ENCODE data around the gene NINJ2. TPM values are rescaled to one million over a fixed set of nuclear protein-coding genes. Genes with fewer than 3 reads are reported as not detected.
"Not testable (repeated sequence)": the region's sequence is repeated elsewhere in the genome, so short reads cannot be mapped to it uniquely, and the experiment has no call there.

NINJ2 gene
- total and polyA plus RNA-seq, 3 donors from 2014 or later: 9.2 to 17.3 (median 11.2) TPM

DNA sequence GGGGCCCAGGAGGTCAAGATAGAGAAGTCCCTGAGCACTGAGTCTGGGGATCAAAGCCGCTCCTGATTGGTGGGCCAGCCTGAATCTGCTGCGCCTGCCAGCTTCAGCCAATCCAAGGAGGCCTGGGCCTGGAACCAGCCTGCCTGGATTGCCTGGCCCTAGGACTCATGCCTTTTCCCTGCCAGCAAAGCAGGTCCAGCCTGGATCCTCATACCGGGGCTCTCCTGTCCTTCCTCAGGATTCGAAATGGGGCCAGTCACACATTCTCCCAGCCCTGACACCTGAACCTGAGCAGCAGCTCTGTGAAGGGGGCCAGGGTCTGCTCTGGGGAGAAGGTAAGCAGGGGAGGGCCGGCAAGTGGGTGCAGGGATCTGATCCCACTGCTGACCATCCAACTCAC lies 81.9 kb downstream of the NINJ2 start:
- Histone ChIP-seq H3K9me3 (no peaks in the 10 kb centered on the region), H3K4me1 (peaks cover 2% of the 10 kb centered on the region), H3K36me3 (ENCODE audit: low read depth, missing control alignments) (no peaks in the 10 kb centered on the region), H3K27ac (no peak overlapping the region), H3K27me3 (no peaks in the 10 kb centered on the region), H3K4me3 (no peak overlapping the region)
- intact Hi-C loops (cut with DNase I; ENCODE audit: low total_unique reads): no loop called here
- 97% methylated on average over 5 of the region's 5 CpGs; no CpG with 5 or more reads in 1 of the 2 donors for WGBS, 2 donors
- TF ChIP-seq, protein P1, sequence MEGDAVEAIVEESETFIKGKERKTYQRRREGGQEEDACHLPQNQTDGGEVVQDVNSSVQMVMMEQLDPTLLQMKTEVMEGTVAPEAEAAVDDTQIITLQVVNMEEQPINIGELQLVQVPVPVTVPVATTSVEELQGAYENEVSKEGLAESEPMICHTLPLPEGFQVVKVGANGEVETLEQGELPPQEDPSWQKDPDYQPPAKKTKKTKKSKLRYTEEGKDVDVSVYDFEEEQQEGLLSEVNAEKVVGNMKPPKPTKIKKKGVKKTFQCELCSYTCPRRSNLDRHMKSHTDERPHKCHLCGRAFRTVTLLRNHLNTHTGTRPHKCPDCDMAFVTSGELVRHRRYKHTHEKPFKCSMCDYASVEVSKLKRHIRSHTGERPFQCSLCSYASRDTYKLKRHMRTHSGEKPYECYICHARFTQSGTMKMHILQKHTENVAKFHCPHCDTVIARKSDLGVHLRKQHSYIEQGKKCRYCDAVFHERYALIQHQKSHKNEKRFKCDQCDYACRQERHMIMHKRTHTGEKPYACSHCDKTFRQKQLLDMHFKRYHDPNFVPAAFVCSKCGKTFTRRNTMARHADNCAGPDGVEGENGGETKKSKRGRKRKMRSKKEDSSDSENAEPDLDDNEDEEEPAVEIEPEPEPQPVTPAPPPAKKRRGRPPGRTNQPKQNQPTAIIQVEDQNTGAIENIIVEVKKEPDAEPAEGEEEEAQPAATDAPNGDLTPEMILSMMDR (IDR thresholded peaks at IDR 0.05): no peak
- no peak for TF ChIP-seq POLR2A (IDR thresholded peaks at IDR 0.05)
- DNase-seq: no peak

DNA sequence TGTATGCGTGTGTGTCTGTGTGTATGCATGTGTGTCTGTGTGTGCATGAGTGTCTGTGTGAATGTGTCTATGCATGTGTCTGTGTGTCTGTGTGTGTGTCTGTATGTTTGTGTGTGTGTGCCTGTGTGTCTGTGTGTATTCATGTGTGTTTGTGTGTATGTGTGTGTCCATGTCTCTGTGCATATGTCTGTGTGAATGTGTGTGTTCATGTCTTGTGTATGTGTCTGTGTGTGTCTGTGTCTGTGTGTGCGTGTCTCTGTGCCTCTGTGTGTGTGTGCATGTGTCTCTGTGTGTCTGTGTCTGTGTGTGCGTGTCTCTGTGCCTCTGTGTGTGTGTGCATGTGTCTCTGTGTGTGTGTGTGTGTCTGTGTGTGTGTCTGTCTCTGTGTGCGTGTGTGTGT lies 82.4 kb downstream of the NINJ2 start:
- DNase-seq: no peak
- Histone ChIP-seq H3K4me1 (peaks cover 6% of the 10 kb centered on the region), H3K36me3 (ENCODE audit: low read depth, missing control alignments) (no peaks in the 10 kb centered on the region), H3K27me3 (no peaks in the 10 kb centered on the region), H3K4me3 (no peak overlapping the region), H3K27ac (no peak overlapping the region), H3K9me3 (no peaks in the 10 kb centered on the region)
- TF ChIP-seq POLR2A (IDR thresholded peaks at IDR 0.05): no peak
- TF ChIP-seq, protein P1 (IDR thresholded peaks at IDR 0.05): no peak
- 92 to 94% methylated on average over 2 to 4 of the region's 4 CpGs for WGBS, 2 donors
- intact Hi-C loops (cut with DNase I; ENCODE audit: low total_unique reads): no loop called here

DNA sequence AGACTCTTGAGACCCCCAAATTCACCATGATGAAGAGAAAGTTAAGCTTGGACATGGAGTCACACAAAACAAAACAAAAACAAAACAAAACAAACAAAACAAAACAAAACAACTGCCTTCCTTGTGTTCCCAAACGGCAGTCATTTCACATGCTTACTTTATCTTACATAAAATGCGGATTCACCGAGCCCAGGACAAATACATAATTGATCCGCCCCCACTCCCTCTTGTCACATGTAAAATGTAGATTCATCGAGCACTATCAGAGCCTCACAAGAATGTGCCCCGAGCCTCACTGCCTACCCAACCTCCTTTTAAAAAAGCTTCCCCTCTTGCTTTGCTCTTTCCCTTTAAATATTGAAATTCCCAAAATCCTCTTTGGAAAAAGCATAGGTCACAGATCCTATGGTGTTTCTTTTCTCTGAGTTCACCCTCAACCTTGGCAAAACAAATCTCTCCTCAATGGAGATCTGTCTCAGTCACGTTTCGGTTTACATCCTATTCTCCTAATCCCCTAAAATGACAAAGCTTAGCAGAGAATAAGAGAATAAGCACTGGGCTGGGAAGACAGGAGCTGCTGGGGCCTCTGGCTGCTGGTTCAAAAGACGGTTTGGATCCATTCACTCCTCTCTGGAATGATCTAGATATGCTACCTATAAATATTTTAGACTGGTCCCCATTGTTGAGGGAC lies 83.7 kb downstream of the NINJ2 start:
- DNase-seq: no peak
- Histone ChIP-seq H3K9me3 (no peaks in the 10 kb centered on the region), H3K27me3 (no peaks in the 10 kb centered on the region), H3K36me3 (ENCODE audit: low read depth, missing control alignments) (no peaks in the 10 kb centered on the region), H3K27ac (no peak overlapping the region), H3K4me1 (peaks cover 16% of the 10 kb centered on the region), H3K4me3 (no peak overlapping the region)
- 74 to 78% methylated on average over 9 of the region's 9 CpGs for WGBS, 2 donors
- TF ChIP-seq POLR2A (IDR thresholded peaks at IDR 0.05): no peak
- intact Hi-C loops (cut with DNase I; ENCODE audit: low total_unique reads): loop anchor here (5.0 to 10.0 kb wide), 2 partner anchors 65 to 173 kb away; partner anchors contain the start of gene WNK1

DNA sequence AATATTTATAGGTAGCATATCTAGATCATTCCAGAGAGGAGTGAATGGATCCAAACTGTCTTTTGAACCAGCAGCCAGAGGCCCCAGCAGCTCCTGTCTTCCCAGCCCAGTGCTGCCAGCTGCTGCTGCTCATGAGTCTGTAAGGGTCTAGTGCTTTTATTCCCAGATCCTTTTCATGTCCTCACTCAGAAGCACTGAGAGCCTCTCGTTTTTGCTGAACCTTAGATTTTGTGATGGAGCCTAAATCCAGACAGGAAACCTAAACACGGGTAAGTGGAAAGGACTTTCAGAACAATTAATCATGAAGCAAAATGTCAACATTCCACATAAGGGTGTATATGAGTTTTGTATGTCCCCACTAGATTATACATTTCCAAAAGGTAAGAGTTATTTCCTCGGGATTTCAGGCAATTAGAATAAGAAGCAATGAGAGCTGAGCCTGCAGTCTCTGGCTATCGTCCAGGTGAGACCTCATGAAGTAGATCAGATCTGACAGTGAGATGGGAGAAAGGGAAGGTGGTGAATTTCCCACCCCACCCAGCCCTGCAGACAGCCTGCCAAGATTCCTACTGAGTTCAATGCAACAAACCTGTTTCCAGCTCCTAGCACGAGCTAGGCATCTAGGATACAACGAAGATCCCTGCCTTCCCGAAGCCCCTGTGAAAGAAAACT lies 84.4 kb downstream of the NINJ2 start:
- TF ChIP-seq POLR2A (IDR thresholded peaks at IDR 0.05): no peak
- TF ChIP-seq, protein P1 (IDR thresholded peaks at IDR 0.05): no peak
- 66 to 67% methylated on average over 7 of the region's 7 CpGs for WGBS, 2 donors
- intact Hi-C loops (cut with DNase I; ENCODE audit: low total_unique reads): loop anchor here (5.0 to 10.0 kb wide), 2 partner anchors 66 to 173 kb away; partner anchors contain the start of gene WNK1

DNA sequence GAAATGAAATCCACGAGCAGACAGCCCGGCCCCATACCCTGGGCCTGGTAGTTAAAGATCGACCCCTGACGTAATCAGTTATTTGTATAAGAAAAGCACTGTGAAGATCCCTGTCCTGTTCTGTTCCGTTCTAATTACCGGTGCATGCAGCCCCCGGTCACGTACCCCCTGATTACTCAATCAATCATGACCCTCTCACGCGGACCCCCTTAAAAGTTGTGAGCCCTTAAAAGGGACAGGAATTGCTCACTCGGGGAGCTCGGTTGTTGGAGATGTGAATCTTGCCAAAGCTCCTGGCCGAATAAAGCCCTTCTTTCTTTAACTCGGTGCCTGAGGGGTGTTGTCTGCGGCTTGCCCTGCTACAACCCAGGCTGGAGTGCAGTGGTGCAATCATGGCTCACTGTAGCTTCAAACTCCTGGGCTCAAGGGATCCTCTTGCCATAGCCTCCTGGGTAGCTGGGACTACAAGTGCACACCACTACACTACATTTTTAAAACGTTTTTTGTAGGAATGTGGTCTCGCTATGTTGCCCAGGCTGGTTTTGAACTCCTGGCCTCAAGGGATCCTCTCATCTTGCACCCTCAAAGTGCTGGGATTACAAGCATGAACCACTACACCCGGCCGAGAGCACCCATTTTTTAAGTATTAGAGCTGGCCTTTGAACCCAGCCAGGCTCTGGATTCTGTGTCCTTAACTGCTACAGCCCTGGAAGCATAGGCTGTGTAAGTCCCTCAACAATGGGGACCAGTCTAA lies 85.1 kb downstream of the NINJ2 start:
- H3K27ac ChIP-seq; H3K27me3 ChIP-seq; H3K36me3 ChIP-seq (ENCODE audit: low read depth, missing control alignments); DNase-seq; H3K4me3 ChIP-seq; H3K9me3 ChIP-seq: not testable (repeated sequence)
- H3K4me1 ChIP-seq: peaks cover 16% of the 10 kb centered on the region
- 87 to 88% methylated on average over 19 of the region's 19 CpGs for WGBS, 2 donors
- intact Hi-C loops (cut with DNase I; ENCODE audit: low total_unique reads): loop anchor here (5.0 to 10.0 kb wide), 2 partner anchors 67 to 174 kb away; partner anchors contain the start of gene WNK1

More for the DNA sequence above, 84.4 kb downstream of the NINJ2 start:
- Histone ChIP-seq H3K9me3 (no peaks in the 10 kb centered on the region), H3K27ac (no peak overlapping the region), H3K4me1 (peaks cover 16% of the 10 kb centered on the region), H3K27me3 (no peaks in the 10 kb centered on the region), H3K36me3 (ENCODE audit: low read depth, missing control alignments) (no peaks in the 10 kb centered on the region), H3K4me3 (no peak overlapping the region)
- DNase-seq: no peak
